ENCODE data around the gene SERPINA1.
"Not testable (repeated sequence)": the region's sequence is repeated elsewhere in the genome, so short reads cannot be mapped to it uniquely, and the experiment has no call there.

SERPINA1 gene

GRCh38 chr14:94372021-94372605 lies 16.3 kb downstream of the SERPINA1 start:
- in situ Hi-C loops (cut with MboI; ENCODE audit: low sequenced_read_pairs) = no loop called here

DNA sequence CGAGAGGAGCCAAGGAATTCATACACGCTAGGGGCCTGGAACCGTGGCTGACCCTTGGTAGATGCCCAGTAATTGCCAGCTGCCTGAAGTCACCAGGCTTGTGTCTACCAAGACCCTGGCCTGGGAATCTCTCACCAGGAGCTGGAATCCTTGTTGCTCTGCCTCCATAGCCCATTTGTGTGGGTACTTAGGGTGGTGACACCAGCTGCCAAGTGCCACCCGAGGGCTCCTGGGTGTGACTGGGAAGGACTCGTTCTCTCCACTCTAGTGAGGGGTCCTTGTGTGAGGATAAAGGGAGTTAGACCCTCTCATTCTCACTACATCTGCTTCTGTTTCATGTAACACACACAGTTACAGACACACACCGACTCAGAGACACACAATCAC lies 17.9 kb downstream of the SERPINA1 start:
- in situ Hi-C loops (cut with MboI; ENCODE audit: low sequenced_read_pairs) = no loop called here

DNA sequence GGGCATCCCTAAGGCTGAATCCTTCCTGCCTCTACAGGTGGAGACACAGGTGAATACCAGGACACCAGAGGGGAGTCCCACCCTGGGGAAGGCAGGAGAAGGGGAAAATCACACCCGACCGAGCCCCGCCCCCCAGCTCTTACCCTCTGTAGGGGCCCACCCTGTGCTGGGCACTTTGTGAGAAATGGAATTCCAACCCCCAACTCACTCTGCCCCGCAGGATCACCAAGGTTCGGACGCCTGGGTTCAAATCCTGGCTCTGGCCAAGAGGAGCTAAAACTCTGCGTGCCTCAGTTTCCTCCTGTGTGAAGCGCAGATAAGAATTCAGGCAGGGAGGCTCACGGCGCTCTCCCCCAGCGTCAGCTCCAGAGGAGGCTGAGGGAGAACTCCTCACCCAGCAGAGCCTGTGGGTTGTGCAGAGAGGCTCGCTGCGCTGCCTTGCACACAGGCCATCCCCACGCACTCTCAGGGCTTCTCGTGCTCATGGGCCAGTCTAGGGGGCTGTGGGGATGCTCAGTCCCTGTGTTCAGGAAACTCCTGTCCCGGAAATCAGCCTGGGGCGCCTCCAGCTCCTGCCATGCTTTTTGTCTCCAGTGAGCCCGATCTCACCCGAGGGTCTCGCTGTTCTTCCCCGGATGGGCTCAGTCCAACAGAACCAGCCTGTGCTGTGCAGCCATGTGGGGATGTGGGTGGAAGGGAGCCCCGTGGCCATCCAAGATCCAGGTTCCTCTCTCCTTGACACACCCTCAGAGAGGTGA lies 18.5 kb downstream of the SERPINA1 start:
- in situ Hi-C loops (cut with MboI; ENCODE audit: low sequenced_read_pairs) = not testable (repeated sequence)

GRCh38 chr14:94368956-94369355 lies 19.4 kb downstream of the SERPINA1 start:
- in situ Hi-C loops (cut with MboI; ENCODE audit: low sequenced_read_pairs) = no loop called here

- in situ Hi-C loops (cut with MboI; ENCODE audit: low sequenced_read_pairs) = no loop called here
Measured at GRCh38 chr14:94368243-94368590, 20.2 kb downstream of the SERPINA1 start.

DNA sequence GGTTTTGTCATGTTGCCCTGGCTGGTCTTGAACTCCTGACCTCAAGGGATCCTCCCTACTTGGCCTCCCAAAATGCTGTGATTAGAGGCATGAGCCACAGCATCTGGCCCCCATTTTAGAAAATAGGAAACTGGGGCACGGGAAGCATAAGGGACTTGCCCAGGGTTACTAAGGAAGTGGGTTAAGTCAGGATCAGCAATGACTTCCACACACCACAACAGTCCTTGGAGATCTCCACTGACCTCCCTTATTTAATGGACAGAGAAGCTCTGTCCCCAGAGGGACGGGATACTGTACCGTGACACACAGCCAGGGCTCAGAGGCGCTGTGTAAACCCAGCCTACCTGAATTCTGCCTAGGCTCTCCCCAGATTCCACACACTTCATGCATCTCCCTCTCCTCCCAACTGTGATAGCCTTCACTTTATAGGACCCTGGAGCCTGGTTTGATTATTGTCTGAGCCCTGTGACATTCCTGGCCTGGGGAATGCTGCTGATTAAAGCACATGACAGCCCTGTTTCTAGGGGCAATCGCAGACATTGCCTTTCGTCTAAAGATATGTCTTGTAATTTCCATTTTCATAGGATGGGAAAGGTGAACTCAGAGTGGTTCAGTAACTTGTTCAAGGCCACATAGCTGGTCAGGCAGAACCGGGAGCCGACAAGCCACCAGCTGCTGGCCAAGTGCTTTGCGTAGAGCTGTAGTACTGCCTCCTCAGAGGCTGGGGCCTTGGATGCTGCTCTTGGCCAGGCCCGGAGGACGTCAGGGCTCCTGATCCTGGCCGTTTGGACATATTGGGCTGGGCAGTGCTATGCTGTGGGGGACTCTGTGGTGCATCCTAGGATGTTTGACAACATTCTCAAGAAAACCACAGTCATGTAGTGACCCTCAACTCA lies 20.8 kb downstream of the SERPINA1 start:
- in situ Hi-C loops (cut with MboI; ENCODE audit: low sequenced_read_pairs) = no loop called here

GRCh38 chr14:94366146-94366915 lies 22.1 kb downstream of the SERPINA1 start, which contains the start of gene SERPINA2:
Gene SERPINA2 (minus strand): TSS chr14:94366698.
- in situ Hi-C loops (cut with MboI; ENCODE audit: low sequenced_read_pairs) = no loop called here

DNA sequence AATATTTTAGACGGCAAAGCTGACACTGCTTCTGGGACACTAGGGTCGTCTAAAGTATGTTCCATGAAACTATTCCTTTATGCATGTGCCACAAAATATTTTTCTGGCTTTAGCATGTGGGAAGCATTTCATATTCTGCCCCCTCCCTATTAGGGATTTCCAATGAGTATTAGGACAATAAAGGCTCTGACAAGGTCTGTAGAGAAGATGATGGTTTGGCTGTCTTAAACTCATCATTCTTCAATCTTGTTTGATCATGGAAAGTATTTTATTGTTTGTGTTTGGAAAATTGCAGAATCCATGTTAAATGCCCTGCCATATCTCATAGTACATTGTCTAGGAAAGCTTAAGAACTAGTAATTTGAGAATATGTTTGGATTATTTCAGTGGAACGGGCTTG lies 22.8 kb downstream of the SERPINA1 start:
- in situ Hi-C loops (cut with MboI; ENCODE audit: low sequenced_read_pairs) = no loop called here

- in situ Hi-C loops (cut with MboI; ENCODE audit: low sequenced_read_pairs) = no loop called here
Measured at GRCh38 chr14:94364964-94365363, 23.4 kb downstream of the SERPINA1 start.

DNA sequence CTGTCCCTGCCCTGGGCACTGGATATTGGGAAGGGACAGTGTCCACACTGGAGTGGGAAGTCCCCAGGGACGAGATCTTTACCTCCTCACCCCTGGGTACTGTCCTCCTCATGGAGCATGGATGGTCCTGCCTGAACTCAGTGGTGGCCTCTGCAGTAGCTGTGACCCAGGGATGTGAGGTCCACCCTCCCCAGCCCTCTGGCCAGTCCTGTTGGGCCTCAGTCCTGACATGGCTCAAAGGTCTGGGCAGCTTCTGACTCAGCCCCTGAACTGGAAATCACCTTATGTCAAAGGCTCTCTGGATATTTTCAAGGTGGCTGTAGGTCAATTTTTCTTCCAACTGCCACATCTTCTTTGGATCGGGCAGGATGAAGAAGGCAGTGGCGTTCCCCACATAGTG lies 24.4 kb downstream of the SERPINA1 start:
- in situ Hi-C loops (cut with MboI; ENCODE audit: low sequenced_read_pairs) = no loop called here

- in situ Hi-C loops (cut with MboI; ENCODE audit: low sequenced_read_pairs) = no loop called here
Measured at GRCh38 chr14:94363151-94363624, 25.2 kb downstream of the SERPINA1 start.

DNA sequence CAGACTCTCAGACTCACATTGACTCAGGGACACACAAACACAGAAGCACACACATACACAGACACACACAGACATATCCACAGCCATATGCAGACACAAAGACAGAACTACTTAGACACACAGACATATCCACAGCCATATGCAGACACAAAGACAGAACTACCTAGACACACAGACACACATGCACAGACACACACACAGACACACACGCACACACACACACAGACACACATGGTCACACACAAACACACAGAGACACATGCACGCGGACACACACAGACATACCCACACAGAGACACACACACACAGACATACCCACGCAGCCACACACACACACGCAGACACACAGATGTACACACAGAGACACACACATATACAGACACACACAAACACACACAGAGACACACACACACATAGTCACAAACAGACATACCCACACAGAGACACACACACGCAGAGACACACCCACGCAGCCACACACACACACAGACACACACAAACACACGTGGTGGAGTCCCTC lies 25.7 kb downstream of the SERPINA1 start:
- in situ Hi-C loops (cut with MboI; ENCODE audit: low sequenced_read_pairs) = no loop called here

DNA sequence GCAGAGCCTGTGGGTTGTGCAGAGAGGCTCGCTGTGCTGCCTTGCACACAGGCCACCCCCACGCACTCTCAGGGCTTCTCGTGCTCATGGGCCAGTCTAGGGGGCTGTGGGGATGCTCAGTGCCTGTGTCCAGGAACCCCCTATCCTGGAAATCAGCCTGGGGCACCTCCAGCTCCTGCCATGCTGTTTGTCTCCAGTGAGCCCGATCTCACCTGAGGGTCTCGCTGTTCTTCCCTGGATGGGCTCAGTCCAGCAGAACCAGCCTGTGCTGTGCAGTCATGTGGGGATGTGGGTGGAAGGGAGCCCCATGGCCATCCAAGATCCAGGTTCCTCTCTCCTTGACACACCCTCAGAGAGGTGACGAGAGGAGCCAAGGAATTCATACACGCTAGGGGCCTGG lies 26.7 kb downstream of the SERPINA1 start:
- in situ Hi-C loops (cut with MboI; ENCODE audit: low sequenced_read_pairs) = no loop called here

GRCh38 chr14:94360945-94361565 lies 27.3 kb downstream of the SERPINA1 start:
- in situ Hi-C loops (cut with MboI; ENCODE audit: low sequenced_read_pairs) = no loop called here

DNA sequence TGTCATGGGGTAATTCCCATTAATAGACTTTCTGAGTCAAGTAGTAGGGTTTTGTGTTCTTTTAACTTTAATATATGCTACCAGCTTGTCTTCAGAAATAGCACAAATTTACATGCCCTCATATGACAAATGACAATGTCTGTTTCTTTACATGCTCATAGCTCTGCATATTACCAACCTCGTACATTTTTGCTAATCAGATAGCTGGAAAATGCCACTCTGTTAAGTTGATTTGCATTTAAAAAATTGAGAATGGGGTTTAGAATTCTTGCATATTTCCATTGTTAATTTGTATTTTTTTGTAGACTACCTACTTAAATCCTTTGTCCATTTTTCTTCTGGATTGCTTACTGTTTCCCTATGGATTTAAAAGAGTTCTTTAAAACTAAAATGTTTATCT lies 31.2 kb downstream of the SERPINA1 start:
- in situ Hi-C loops (cut with MboI; ENCODE audit: low sequenced_read_pairs) = no loop called here

- in situ Hi-C loops (cut with MboI; ENCODE audit: low sequenced_read_pairs) = no loop called here
Measured at GRCh38 chr14:94356379-94357056, 31.9 kb downstream of the SERPINA1 start.

DNA sequence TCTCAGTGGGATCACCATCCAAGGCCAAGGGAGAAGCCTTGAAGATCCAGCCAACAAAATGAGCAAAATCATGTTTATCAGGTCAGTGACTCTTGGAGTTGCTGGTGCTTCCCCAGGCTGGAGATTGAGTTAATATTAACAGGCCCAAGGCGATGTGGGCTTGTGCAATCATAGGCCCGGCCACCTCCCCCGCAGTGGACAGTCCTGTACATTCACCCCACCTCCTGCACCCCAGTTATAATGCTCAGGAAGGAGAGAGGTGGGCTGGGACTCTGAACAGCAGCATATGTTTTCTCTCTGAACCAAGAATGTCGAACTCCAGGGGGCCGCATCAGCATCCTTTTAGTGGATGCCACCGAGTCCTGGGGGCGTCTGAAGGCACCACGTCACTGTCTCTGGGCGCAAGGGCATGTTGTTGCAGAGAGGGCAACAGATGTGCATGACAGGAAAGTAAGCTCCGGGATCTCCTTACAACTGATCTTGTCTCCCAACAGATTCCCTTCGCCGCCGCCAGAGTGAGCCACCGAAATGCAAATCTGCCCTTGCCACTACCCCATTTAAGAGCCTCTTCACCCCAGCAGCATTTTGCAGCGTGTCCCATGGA lies 33.1 kb downstream of the SERPINA1 start:
- in situ Hi-C loops (cut with MboI; ENCODE audit: low sequenced_read_pairs) = no loop called here

- in situ Hi-C loops (cut with MboI; ENCODE audit: low sequenced_read_pairs) = no loop called here
Measured at GRCh38 chr14:94354638-94355185, 33.7 kb downstream of the SERPINA1 start.

- in situ Hi-C loops (cut with MboI; ENCODE audit: low sequenced_read_pairs) = not testable (repeated sequence)
Measured at GRCh38 chr14:94354190-94354589, 34.2 kb downstream of the SERPINA1 start.
